Measurements from ENCODE around the gene LZIC.

LZIC gene

DNA sequence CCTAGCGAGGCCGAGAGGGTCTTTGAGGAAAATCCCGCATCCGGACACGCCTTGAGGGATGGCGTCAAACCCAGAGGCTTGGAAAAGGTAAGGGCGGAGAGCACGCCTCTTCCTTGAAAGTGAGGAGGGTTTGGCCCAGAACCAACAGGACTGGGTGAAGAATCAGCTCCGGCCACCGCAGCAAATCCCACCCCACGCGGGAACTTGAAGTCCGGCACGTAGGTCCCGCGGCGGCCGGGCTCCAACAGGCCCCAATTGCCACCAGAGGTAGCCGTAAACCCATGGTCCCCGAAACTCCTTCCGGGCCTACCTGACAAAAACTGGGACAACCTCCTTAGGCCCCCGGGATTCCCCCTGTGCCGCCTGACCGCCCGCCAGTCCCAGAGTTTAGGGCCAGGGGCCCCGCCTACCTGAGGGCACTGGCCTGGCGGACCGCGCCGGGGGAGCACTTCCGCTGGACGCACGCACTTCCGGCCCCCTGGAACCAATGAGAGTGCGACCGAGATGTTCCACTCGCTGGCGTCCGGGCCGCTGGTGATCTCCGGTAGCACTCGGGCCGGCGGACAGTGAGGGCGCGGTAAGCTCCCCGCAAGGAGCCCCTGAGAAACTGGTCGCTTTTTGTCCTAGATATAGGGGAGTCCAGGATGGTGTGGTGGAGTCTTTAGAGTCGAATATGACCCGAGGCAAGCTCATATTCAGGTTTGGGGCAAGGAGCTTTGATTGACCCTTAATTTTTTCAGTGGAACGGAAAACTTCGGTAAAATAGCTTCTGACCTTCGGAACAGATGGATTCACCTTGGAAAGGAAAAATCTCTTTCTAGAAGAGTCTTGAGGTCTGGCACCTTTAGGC is at the start of gene LZIC, which contains the start of gene NMNAT1:
Gene LZIC, minus strand, starts transcription at position 453 of the 850 bp plus-strand sequence. CDS start 6,772 bp downstream, outside the sequence.
Gene NMNAT1, plus strand, starts transcription at position 537 of the 850 bp plus-strand sequence. CDS start 28,599 bp downstream, outside the sequence.
- Histone ChIP-seq H3K9me3 (ENCODE audit: control insufficient read depth, low read length) (no peaks in the 10 kb centered on the region), H3K4me1 (ENCODE audit: control insufficient read depth, insufficient read depth, low read length) (peaks cover 7% of the 10 kb centered on the region), H3K36me3 (ENCODE audit: control insufficient read depth, insufficient read depth, low read length, severe bottlenecking) (peaks cover 12% of the 10 kb centered on the region), H3K4me3 (ENCODE audit: low read length) (peak within 1 kb of the TSS; percentile 99), H3K9ac (ENCODE audit: low read length) (peak within 1 kb of the TSS; percentile 98), H3K27me3 (replicated peaks; ENCODE audit: control insufficient read depth, insufficient read depth, low read length) (no peaks in the 10 kb centered on the region)
- peak; percentile 98 for DNase-seq (ENCODE audit: low read depth)

DNA sequence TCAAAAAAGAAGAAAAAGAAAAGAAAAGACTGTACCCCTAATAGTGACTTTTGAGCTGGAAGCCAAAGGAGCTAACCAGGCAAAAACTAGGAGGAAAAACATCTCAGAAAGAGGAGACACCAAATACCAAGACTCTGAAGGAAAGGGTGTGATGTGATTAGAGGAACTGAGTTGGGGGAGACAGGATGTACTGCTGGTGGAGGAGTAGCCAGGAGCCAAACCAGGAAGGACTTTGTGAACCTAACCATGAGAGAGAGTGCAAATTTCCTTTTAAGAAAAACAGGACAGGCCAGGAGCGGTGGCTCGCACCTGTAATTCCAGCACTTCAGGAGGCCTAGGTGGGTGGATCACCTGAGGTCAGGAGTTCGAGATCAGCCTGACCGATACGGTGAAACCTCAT is 49.7 kb upstream of the LZIC start:
- H3K9me3 ChIP-seq (ENCODE audit: control insufficient read depth, low read length), result no peaks in the 10 kb centered on the region
- no peak for DNase-seq (ENCODE audit: low read depth)
- peaks cover 9% of the 10 kb centered on the region for H3K27me3 ChIP-seq (replicated peaks; ENCODE audit: control insufficient read depth, insufficient read depth, low read length)
- no peak overlapping the region for H3K9ac ChIP-seq (ENCODE audit: low read length)
- no peak overlapping the region for H3K4me3 ChIP-seq (ENCODE audit: low read length)
- H3K36me3 ChIP-seq (ENCODE audit: control insufficient read depth, insufficient read depth, low read length, severe bottlenecking), result no peaks in the 10 kb centered on the region
- peaks cover 14% of the 10 kb centered on the region for H3K4me1 ChIP-seq (ENCODE audit: control insufficient read depth, insufficient read depth, low read length)

DNA sequence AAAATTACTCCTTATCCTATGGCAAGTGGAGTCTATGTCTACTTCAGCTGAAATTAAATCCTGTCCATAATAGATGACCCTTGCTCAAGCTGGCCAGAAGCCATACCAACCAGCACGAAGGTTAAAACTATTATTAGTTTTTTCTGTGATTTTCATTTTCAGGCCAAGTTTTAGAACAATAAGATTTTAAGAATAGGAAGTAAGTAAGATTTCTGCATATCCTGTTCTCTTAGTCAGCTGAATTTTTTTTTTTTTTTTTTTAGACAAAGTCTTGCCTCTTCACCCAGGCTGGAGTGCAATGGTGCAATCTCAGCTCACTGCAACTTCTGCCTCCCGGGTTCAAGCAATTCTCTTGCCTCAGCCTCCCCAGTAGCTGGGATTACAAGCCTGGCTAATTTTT is 47.8 kb upstream of the LZIC start:
- H3K27me3 ChIP-seq (replicated peaks; ENCODE audit: control insufficient read depth, insufficient read depth, low read length), result no peaks in the 10 kb centered on the region
- H3K4me3 ChIP-seq (ENCODE audit: low read length), result no peak overlapping the region
- no peak overlapping the region for H3K9ac ChIP-seq (ENCODE audit: low read length)
- H3K9me3 ChIP-seq (ENCODE audit: control insufficient read depth, low read length), result no peaks in the 10 kb centered on the region
- peaks cover 14% of the 10 kb centered on the region for H3K4me1 ChIP-seq (ENCODE audit: control insufficient read depth, insufficient read depth, low read length)
- DNase-seq (ENCODE audit: low read depth), result no peak
- H3K36me3 ChIP-seq (ENCODE audit: control insufficient read depth, insufficient read depth, low read length, severe bottlenecking), result no peaks in the 10 kb centered on the region

DNA sequence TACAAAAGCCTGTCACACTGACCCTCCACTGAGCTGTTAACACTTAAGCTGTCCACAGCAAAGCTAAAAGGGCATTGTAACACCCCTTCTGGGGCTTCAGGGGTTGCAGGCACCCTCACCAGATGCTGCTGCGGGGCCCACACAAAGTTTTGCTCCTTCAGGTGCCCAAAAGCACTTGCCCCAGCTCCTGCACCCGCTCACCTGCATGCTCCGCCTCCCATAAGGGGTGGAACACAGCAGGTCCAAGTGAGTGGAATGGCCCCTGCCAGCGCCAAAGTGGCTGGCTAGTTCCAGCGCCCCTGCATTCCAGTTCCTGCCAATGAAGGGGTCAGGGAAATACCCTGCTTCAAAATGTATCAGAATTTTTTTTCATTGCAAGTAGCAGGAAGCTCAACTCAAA is 46.6 kb upstream of the LZIC start:
- no peaks in the 10 kb centered on the region for H3K27me3 ChIP-seq (replicated peaks; ENCODE audit: control insufficient read depth, insufficient read depth, low read length)
- H3K9ac ChIP-seq (ENCODE audit: low read length), result no peak overlapping the region
- no peaks in the 10 kb centered on the region for H3K9me3 ChIP-seq (ENCODE audit: control insufficient read depth, low read length)
- H3K4me1 ChIP-seq (ENCODE audit: control insufficient read depth, insufficient read depth, low read length), result peaks cover 14% of the 10 kb centered on the region
- no peak for DNase-seq (ENCODE audit: low read depth)
- H3K36me3 ChIP-seq (ENCODE audit: control insufficient read depth, insufficient read depth, low read length, severe bottlenecking), result no peaks in the 10 kb centered on the region
- no peak overlapping the region for H3K4me3 ChIP-seq (ENCODE audit: low read length)

DNA sequence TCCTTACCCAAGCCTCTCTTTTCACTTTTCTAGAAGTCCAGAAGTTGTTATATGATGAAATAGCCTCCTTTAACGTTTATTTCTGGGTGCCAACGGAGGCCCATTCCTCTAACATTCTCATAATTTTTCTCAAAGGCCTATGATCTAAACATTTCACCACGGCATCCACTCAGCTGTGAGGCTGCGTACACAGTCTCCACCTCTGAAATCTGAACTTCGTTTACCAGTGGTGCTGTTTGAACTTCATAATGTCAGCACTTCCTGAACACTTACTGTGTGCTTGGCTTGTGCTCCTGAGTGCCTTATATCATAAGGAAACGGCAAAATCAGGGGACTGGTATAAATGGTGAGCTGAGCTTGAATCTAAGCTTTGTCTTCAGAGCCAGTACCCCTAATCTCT is 41.8 kb upstream of the LZIC start:
- Histone ChIP-seq H3K4me1 (ENCODE audit: control insufficient read depth, insufficient read depth, low read length) (no peaks in the 10 kb centered on the region), H3K27me3 (replicated peaks; ENCODE audit: control insufficient read depth, insufficient read depth, low read length) (no peaks in the 10 kb centered on the region), H3K9me3 (ENCODE audit: control insufficient read depth, low read length) (no peaks in the 10 kb centered on the region), H3K9ac (ENCODE audit: low read length) (no peak overlapping the region), H3K4me3 (ENCODE audit: low read length) (no peak overlapping the region), H3K36me3 (ENCODE audit: control insufficient read depth, insufficient read depth, low read length, severe bottlenecking) (peaks cover 28% of the 10 kb centered on the region)
- peak; percentile 47 for DNase-seq (ENCODE audit: low read depth)

DNA sequence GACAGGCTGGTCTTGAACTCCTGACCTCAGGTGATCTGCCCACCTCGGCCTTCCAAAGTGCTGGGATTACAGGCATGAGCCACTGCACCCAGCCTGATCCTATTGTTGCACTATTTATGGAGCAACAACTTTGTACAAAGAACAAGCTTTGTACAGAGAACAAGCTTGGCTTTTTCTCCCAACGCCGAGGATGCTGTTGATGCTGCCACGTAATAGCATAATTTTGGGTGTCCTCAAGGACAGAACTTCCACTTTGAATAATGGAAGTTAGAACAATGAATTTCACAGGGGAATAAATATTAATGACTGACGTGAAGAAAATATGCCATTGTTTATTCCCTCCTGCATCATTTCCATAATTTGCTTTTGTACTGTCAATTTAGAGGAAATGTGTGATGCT is 41.1 kb upstream of the LZIC start:
- no peaks in the 10 kb centered on the region for H3K4me1 ChIP-seq (ENCODE audit: control insufficient read depth, insufficient read depth, low read length)
- no peak for DNase-seq (ENCODE audit: low read depth)
- H3K27me3 ChIP-seq (replicated peaks; ENCODE audit: control insufficient read depth, insufficient read depth, low read length), result no peaks in the 10 kb centered on the region
- no peak overlapping the region for H3K4me3 ChIP-seq (ENCODE audit: low read length)
- no peak overlapping the region for H3K9ac ChIP-seq (ENCODE audit: low read length)
- peaks cover 28% of the 10 kb centered on the region for H3K36me3 ChIP-seq (ENCODE audit: control insufficient read depth, insufficient read depth, low read length, severe bottlenecking)
- no peaks in the 10 kb centered on the region for H3K9me3 ChIP-seq (ENCODE audit: control insufficient read depth, low read length)

DNA sequence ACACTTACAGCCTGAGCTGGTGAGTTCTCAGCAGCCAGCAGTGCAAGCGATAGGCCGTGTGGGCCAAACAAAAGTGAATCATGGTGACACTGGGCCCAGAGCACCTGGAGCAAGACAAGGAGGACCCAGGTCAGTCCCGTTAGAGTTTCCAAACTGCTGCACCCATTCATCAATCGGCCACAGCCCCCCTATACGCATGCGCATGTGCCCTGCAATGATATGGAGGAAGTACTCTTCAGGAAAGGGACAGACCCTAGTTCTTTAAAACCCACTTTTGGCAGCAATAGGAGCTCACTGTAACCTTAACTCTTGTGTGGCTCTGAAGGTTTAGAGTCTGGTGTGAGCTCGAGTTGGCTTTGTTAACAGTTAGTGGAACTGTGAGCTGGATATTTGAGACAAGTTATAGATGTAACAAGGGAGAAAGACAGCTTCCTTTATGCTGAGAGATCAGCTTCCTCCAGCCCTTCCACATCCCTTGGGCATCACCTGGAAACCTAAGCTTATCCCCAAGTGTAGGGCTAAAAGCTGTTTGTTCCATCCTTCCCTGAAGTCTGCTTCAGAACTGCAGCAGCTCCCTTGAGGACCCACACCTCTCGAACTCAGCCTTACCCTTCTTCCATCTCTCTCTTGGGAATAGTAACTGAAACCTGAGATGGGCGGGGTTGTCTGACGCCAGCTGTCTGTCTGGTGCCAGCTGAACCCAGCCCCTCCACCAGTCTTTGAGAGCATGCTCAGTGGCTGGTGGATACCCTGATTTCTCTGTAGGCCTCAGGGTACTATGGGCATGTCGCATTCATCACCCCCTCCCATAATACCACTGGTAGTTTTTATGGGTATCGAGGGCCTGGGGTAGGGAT is 17.7 kb upstream of the LZIC start:
- Histone ChIP-seq H3K4me3 (ENCODE audit: low read length) (no peak overlapping the region), H3K4me1 (ENCODE audit: control insufficient read depth, insufficient read depth, low read length) (no peaks in the 10 kb centered on the region), H3K36me3 (ENCODE audit: control insufficient read depth, insufficient read depth, low read length, severe bottlenecking) (no peaks in the 10 kb centered on the region), H3K9me3 (ENCODE audit: control insufficient read depth, low read length) (no peaks in the 10 kb centered on the region), H3K9ac (ENCODE audit: low read length) (no peak overlapping the region), H3K27me3 (replicated peaks; ENCODE audit: control insufficient read depth, insufficient read depth, low read length) (no peaks in the 10 kb centered on the region)
- peak; percentile 9 for DNase-seq (ENCODE audit: low read depth)

DNA sequence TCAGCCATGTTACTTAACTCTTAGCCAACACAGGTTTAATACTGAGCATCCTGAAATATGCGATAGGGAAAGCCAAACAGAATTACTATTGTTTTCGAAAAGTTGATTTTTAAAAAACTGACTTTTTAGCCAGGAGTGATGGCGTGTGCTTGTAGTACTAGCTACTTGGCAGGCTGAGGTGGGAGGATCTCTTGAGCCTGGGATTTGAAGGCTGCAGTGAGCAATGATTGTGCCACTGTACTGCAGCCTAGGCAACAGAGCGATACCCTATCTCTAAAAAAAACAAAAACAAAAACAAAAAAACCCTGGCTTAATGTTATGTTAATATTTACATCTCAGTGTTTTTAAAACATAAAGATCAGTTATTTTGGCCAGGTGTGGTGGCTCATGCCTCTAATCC is 16.8 kb upstream of the LZIC start:
- Histone ChIP-seq H3K9me3 (ENCODE audit: control insufficient read depth, low read length) (no peaks in the 10 kb centered on the region), H3K9ac (ENCODE audit: low read length) (no peak overlapping the region), H3K36me3 (ENCODE audit: control insufficient read depth, insufficient read depth, low read length, severe bottlenecking) (no peaks in the 10 kb centered on the region)

DNA sequence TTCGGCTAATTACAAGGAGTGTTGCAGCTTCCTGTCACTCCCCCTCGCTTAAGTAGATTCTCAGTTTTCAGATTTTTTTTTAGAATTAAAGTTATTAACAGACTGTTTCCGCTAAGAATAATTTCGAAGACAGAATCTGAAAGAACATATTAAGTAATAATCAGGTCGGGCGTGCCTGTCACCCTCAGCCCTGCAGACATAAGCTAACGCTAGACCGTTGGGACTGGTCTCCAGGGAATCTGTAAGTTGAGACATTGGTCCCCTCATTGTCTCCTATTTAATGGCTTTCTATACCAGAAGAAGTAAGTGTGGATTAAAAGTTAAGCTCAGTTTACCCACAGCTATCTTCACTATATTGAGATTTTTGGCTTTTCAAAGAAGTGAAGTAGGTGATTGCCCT is 14.5 kb upstream of the LZIC start:
- H3K9me3 ChIP-seq (ENCODE audit: control insufficient read depth, low read length), result no peaks in the 10 kb centered on the region
- H3K4me1 ChIP-seq (ENCODE audit: control insufficient read depth, insufficient read depth, low read length), result no peaks in the 10 kb centered on the region
- DNase-seq (ENCODE audit: low read depth), result no peak
- no peak overlapping the region for H3K9ac ChIP-seq (ENCODE audit: low read length)
- H3K36me3 ChIP-seq (ENCODE audit: control insufficient read depth, insufficient read depth, low read length, severe bottlenecking), result no peaks in the 10 kb centered on the region
- no peak overlapping the region for H3K4me3 ChIP-seq (ENCODE audit: low read length)
- H3K27me3 ChIP-seq (replicated peaks; ENCODE audit: control insufficient read depth, insufficient read depth, low read length), result no peaks in the 10 kb centered on the region

More for the DNA sequence above, 16.8 kb upstream of the LZIC start:
- H3K4me1 ChIP-seq (ENCODE audit: control insufficient read depth, insufficient read depth, low read length), result no peaks in the 10 kb centered on the region
- no peaks in the 10 kb centered on the region for H3K27me3 ChIP-seq (replicated peaks; ENCODE audit: control insufficient read depth, insufficient read depth, low read length)
- no peak overlapping the region for H3K4me3 ChIP-seq (ENCODE audit: low read length)
- no peak for DNase-seq (ENCODE audit: low read depth)

DNA sequence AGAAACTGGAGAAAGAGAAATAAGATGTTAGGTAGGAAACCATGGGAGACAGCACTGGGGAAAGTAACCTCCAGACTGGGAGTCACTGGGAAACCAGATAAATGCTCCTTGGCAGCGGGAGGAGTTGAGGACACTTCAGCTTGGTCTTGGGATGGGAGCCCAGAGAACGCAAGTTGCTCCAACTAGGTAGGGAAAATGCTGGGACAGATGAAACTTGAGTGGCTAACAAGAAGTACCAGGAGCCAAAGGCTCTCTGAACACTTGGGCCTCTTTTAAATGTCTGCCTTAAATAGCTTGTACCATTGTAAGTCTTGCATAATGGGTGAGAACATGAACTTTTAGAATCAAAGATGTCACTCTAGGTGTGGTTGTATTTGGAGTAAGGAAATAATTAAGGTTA is 3.1 kb upstream of the LZIC start:
- DNase-seq (ENCODE audit: low read depth), result no peak
- H3K9me3 ChIP-seq (ENCODE audit: control insufficient read depth, low read length), result no peaks in the 10 kb centered on the region
- H3K36me3 ChIP-seq (ENCODE audit: control insufficient read depth, insufficient read depth, low read length, severe bottlenecking), result peaks cover 13% of the 10 kb centered on the region
- no peak overlapping the region for H3K9ac ChIP-seq (ENCODE audit: low read length)
- no peaks in the 10 kb centered on the region for H3K27me3 ChIP-seq (replicated peaks; ENCODE audit: control insufficient read depth, insufficient read depth, low read length)
- no peak overlapping the region for H3K4me3 ChIP-seq (ENCODE audit: low read length)
- H3K4me1 ChIP-seq (ENCODE audit: control insufficient read depth, insufficient read depth, low read length), result peaks cover 16% of the 10 kb centered on the region

DNA sequence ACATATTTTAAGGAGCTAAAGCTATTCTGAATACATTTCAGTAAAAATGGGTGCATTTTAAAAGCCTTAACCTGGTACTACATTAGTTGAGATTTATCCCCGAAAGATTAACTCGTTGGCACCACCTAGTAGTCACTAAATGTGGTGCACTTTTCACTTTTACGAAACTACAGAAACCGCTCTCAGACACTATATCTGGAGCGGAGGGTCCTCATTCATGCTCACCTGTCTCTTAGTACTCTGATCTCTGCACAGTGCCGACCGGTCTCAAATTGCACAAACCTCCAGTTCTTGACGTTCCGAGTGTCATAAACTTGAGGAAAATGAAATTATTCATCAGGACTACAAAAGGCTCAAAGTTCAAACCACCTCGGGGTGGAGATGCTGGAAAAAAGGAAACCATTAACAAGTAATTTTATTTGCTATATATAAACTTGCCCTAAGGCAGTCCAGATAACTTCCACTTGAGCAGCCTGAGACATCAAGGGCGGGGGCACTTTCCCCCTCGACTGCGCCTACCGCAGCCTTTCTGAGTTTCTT is 722 bp downstream of the LZIC start:
- Histone ChIP-seq H3K9ac (ENCODE audit: low read length) (peak overlapping the region; percentile 98), H3K36me3 (ENCODE audit: control insufficient read depth, insufficient read depth, low read length, severe bottlenecking) (peaks cover 5% of the 10 kb centered on the region), H3K4me3 (ENCODE audit: low read length) (peak overlapping the region; percentile 99), H3K9me3 (ENCODE audit: control insufficient read depth, low read length) (no peaks in the 10 kb centered on the region), H3K4me1 (ENCODE audit: control insufficient read depth, insufficient read depth, low read length) (peaks cover 7% of the 10 kb centered on the region), H3K27me3 (replicated peaks; ENCODE audit: control insufficient read depth, insufficient read depth, low read length) (no peaks in the 10 kb centered on the region)
- peak; percentile 80 for DNase-seq (ENCODE audit: low read depth)
